GM12878 (cell line): ENCODE data around the gene TCF12. TPM values are rescaled to one million over a fixed set of nuclear protein-coding genes. Genes with fewer than 3 reads are reported as not detected.

Experiments
- ASH2L ChIP-seq: fragments of 300-600, 200-600 bp; sonication (generic); IDR thresholded peaks from 2 replicates; pipeline ENCODE4 v1.6.1; 2017; ENCODE audit warnings: low read depth, mild to moderate bottlenecking, borderline replicate concordance
- BCL11A ChIP-seq: IDR thresholded peaks from 2 replicates; pipeline ENCODE4 v1.6.1; 2011; ENCODE audit warnings: low read depth, low read length
- BMI1 ChIP-seq: fragments of 450-650 bp; IDR thresholded peaks from 2 replicates; pipeline ENCODE4 v1.6.1; 2016; ENCODE audit warnings: mild to moderate bottlenecking, moderate library complexity, borderline replicate concordance
- CBFB ChIP-seq: IDR thresholded peaks from 2 replicates; pipeline ENCODE4 v1.6.1; 2016; ENCODE audit warnings: antibody characterized with exemption, low read depth
- CBX5 ChIP-seq: sonication (generic); IDR thresholded peaks from 2 replicates; pipeline ENCODE4 v1.6.1; 2016; ENCODE audit warnings: low read depth, moderate library complexity, mild to moderate bottlenecking, inconsistent platforms
- CREB1 ChIP-seq: IDR thresholded peaks from 2 replicates; pipeline ENCODE4 v1.6.1; 2012; ENCODE audit warnings: low read depth, mild to moderate bottlenecking, inconsistent platforms
- CREM ChIP-seq: IDR thresholded peaks from 2 replicates; pipeline ENCODE4 v1.6.1; 2014; ENCODE audit warnings: antibody characterized with exemption, low read depth
- DPF2 ChIP-seq: fragments of 450-650 bp; IDR thresholded peaks from 2 replicates; pipeline ENCODE4 v1.6.1; 2017; ENCODE audit warnings: mild to moderate bottlenecking
- EED ChIP-seq: sonication (generic); IDR thresholded peaks from 2 replicates; pipeline ENCODE4 v1.6.1; 2016; ENCODE audit warnings: antibody characterized with exemption, low read depth
- ESRRA ChIP-seq: IDR thresholded peaks from 2 replicates; pipeline ENCODE4 v1.6.1; 2012; ENCODE audit warnings: mild to moderate bottlenecking, low read length, improper control_type of control experiment
- HDAC6 ChIP-seq: fragments of 200-600 bp; sonication (generic); IDR thresholded peaks from one replicate; pipeline ENCODE4 v1.8.0; 2017; ENCODE audit warnings: antibody characterized with exemption; ENCODE audit not compliant: unreplicated experiment
- IKZF1 ChIP-seq: fragments of 450-650 bp; conservative IDR thresholded peaks from 2 replicates; pipeline ENCODE4 v1.6.1; 2017; ENCODE audit warnings: antibody characterized with exemption, mild to moderate bottlenecking
- MLLT1 ChIP-seq: fragments of 450-650 bp; IDR thresholded peaks from 2 replicates; pipeline ENCODE4 v1.6.1; 2016; ENCODE audit warnings: mild to moderate bottlenecking
- NBN ChIP-seq: fragments of 450-650 bp; IDR thresholded peaks from 2 replicates; pipeline ENCODE4 v1.6.1; 2016
- NFYB ChIP-seq: IDR thresholded peaks from 2 replicates; pipeline ENCODE4 v1.6.1; 2011; ENCODE audit warnings: low read depth, mild to moderate bottlenecking, low read length, improper control_type of control experiment, moderate library complexity; ENCODE audit not compliant: insufficient read depth
- NKRF ChIP-seq: fragments of 450-650 bp; conservative IDR thresholded peaks from 2 replicates; pipeline ENCODE4 v1.6.1; 2017; ENCODE audit warnings: mild to moderate bottlenecking, moderate library complexity
- NRF1 ChIP-seq: conservative IDR thresholded peaks from 2 replicates; pipeline ENCODE4 v1.6.1; 2011; ENCODE audit warnings: mild to moderate bottlenecking, low read depth, low read length, improper control_type of control experiment
- POLR2A ChIP-seq: IDR thresholded peaks from 2 replicates; pipeline ENCODE4 v1.6.1; 2011; ENCODE audit warnings: low read depth, mild to moderate bottlenecking, low read length
- RCOR1 ChIP-seq: conservative IDR thresholded peaks from 2 replicates; pipeline ENCODE4 v1.6.1; 2012; ENCODE audit warnings: low read depth, low read length, improper control_type of control experiment
- SMARCA5 ChIP-seq: fragments of 450-650 bp; IDR thresholded peaks from 2 replicates; pipeline ENCODE4 v1.6.1; 2017; ENCODE audit warnings: mild to moderate bottlenecking
- TARDBP ChIP-seq: IDR thresholded peaks from 2 replicates; pipeline ENCODE4 v1.6.1; 2016; ENCODE audit warnings: borderline replicate concordance
- TCF3 ChIP-seq: IDR thresholded peaks from 2 replicates; pipeline ENCODE4 v1.6.1; 2012; ENCODE audit warnings: low read depth, mild to moderate bottlenecking, low read length, borderline replicate concordance; ENCODE audit not compliant: insufficient read depth
- polyA plus RNA-seq, 11 experiments: library from polyadenylated mRNA; depleted of rRNA in 4 of 11; unstranded in 6 of 11; stranded (reverse) in 5 of 11; fragments of >200 nt; fragmentation: Nextera tagmentation in 4 of 11; fragmentation: Illumina TruSeq in 1 of 11; extraction: Ambion mirVana in 4 of 11; extraction: Trizol in 1 of 11; gene quantifications; 1 replicate in 1 of 11; 2 replicates in 10 of 11; pipeline versions ENCODE4 v1.2.1 to v1.2.3, GENCODE V29; 2011 to 2016; ENCODE audit warnings: inconsistent platforms in 2 of 11, missing spikeins in 2 of 11, low read depth in 1 of 11
- total RNA-seq, 4 experiments: library from RNA; depleted of rRNA in 3 of 4; stranded (reverse); fragments of >200 nt in 3 of 4; fragmentation: Illumina TruSeq in 1 of 4; extraction: Trizol in 1 of 4; gene quantifications; 2 replicates each; pipeline versions ENCODE4 v1.2.1 to v1.2.3, GENCODE V29; 2013 to 2021
- TF ChIP-seq, protein P1 (sequence below): IDR thresholded peaks from 2 replicates; pipeline ENCODE4 v1.6.1; 2011; ENCODE audit warnings: low read depth, mild to moderate bottlenecking, low read length, moderate library complexity, borderline replicate concordance; ENCODE audit errors: extremely low read depth
- TF ChIP-seq, protein P2 (sequence below): fragments of 450-650 bp; IDR thresholded peaks from 2 replicates; pipeline ENCODE4 v1.6.1; 2017; ENCODE audit warnings: antibody characterized with exemption, mild to moderate bottlenecking, moderate library complexity
- TF ChIP-seq, protein P3 (sequence below): fragments of 450-650 bp; IDR thresholded peaks from 2 replicates; pipeline ENCODE4 v1.6.1; 2017; ENCODE audit warnings: low read depth, mild to moderate bottlenecking, moderate library complexity

TCF12 gene
- total and polyA plus RNA-seq, 10 of the 15 experiments (the other 5 are each of a cell fraction or from before 2014, with no cell fraction given), result 8.2 to 70.9 (median 49.5) TPM

GRCh38 chr15:56919031-56919608 is 676 bp downstream of the TCF12 start (continued):
- TF ChIP-seq BCL11A (no peak), CREM (no peak), BMI1 (no peak), CBFB (no peak), EED (no peak), ASH2L (0 out of 2 replicates have a peak, but pooled peaks have one; percentile 27), POLR2A (peak; percentile 76), TCF3 (0 out of 2 replicates have a peak, but pooled peaks have one; percentile 11), SMARCA5 (0 out of 2 replicates have a peak, but pooled peaks have one; percentile 47), DPF2 (peak; percentile 28; the same call in 1 of the 2 replicates), IKZF1 (peak; percentile 8; the same call in 1 of the 2 replicates), ESRRA (no peak), NBN (no peak), CBX5 (no peak), CREB1 (0 out of 2 replicates have a peak, but pooled peaks have one; percentile 20), NRF1 (no peak), MLLT1 (no peak), HDAC6 (no peak), NKRF (peak; percentile 54), RCOR1 (no peak), NFYB (no peak), TARDBP (no peak)
- TF ChIP-seq, protein P1, sequence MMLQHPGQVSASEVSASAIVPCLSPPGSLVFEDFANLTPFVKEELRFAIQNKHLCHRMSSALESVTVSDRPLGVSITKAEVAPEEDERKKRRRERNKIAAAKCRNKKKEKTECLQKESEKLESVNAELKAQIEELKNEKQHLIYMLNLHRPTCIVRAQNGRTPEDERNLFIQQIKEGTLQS, result no peak
- TF ChIP-seq, protein P2, sequence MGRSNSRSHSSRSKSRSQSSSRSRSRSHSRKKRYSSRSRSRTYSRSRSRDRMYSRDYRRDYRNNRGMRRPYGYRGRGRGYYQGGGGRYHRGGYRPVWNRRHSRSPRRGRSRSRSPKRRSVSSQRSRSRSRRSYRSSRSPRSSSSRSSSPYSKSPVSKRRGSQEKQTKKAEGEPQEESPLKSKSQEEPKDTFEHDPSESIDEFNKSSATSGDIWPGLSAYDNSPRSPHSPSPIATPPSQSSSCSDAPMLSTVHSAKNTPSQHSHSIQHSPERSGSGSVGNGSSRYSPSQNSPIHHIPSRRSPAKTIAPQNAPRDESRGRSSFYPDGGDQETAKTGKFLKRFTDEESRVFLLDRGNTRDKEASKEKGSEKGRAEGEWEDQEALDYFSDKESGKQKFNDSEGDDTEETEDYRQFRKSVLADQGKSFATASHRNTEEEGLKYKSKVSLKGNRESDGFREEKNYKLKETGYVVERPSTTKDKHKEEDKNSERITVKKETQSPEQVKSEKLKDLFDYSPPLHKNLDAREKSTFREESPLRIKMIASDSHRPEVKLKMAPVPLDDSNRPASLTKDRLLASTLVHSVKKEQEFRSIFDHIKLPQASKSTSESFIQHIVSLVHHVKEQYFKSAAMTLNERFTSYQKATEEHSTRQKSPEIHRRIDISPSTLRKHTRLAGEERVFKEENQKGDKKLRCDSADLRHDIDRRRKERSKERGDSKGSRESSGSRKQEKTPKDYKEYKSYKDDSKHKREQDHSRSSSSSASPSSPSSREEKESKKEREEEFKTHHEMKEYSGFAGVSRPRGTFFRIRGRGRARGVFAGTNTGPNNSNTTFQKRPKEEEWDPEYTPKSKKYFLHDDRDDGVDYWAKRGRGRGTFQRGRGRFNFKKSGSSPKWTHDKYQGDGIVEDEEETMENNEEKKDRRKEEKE, result no peak
- TF ChIP-seq, protein P3, sequence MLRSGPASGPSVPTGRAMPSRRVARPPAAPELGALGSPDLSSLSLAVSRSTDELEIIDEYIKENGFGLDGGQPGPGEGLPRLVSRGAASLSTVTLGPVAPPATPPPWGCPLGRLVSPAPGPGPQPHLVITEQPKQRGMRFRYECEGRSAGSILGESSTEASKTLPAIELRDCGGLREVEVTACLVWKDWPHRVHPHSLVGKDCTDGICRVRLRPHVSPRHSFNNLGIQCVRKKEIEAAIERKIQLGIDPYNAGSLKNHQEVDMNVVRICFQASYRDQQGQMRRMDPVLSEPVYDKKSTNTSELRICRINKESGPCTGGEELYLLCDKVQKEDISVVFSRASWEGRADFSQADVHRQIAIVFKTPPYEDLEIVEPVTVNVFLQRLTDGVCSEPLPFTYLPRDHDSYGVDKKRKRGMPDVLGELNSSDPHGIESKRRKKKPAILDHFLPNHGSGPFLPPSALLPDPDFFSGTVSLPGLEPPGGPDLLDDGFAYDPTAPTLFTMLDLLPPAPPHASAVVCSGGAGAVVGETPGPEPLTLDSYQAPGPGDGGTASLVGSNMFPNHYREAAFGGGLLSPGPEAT, result no peak
